ENCODE results near the gene ZNF273.
"Not testable (repeated sequence)": the region's sequence is repeated elsewhere in the genome, so short reads cannot be mapped to it uniquely, and the experiment has no call there.

ZNF273 gene

GRCh38 chr7:64888901-64889685 is 14.0 kb upstream of the ZNF273 start:
- DNase-seq (ENCODE audit: low read depth): no peak
- in situ Hi-C loops (cut with HindIII; ENCODE audit: low sequenced_read_pairs): loop anchor here (25.0 kb wide), 1 partner anchor 227 kb away; the partner anchor contains the start of gene ZNF107
- TF ChIP-seq CTCF (IDR thresholded peaks at IDR 0.05; ENCODE audit: low read depth, low read length, missing control alignments): no peak
- peak overlapping the region; percentile 30 for H3K4me3 ChIP-seq (ENCODE audit: low read depth, low read length)

GRCh38 chr7:64889686-64890162 is 13.3 kb upstream of the ZNF273 start:
- DNase-seq (ENCODE audit: low read depth): no peak
- no peak for TF ChIP-seq CTCF (IDR thresholded peaks at IDR 0.05; ENCODE audit: low read depth, low read length, missing control alignments)
- in situ Hi-C loops (cut with HindIII; ENCODE audit: low sequenced_read_pairs): loop anchor here (25.0 kb wide), 1 partner anchor 227 kb away; the partner anchor contains the start of gene ZNF107
- H3K4me3 ChIP-seq (ENCODE audit: low read depth, low read length): no peak overlapping the region

GRCh38 chr7:64890273-64890672 is 12.8 kb upstream of the ZNF273 start:
- DNase-seq (ENCODE audit: low read depth); H3K4me3 ChIP-seq (ENCODE audit: low read depth, low read length): not testable (repeated sequence)
- in situ Hi-C loops (cut with HindIII; ENCODE audit: low sequenced_read_pairs): loop anchor here (25.0 kb wide), 1 partner anchor 228 kb away; the partner anchor contains the start of gene ZNF107

- no peak for DNase-seq (ENCODE audit: low read depth)
- H3K4me3 ChIP-seq (ENCODE audit: low read depth, low read length): no peak overlapping the region
- in situ Hi-C loops (cut with HindIII; ENCODE audit: low sequenced_read_pairs): loop anchor here (25.0 kb wide), 1 partner anchor 229 kb away; the partner anchor contains the start of gene ZNF107
- no peak for TF ChIP-seq CTCF (IDR thresholded peaks at IDR 0.05; ENCODE audit: low read depth, low read length, missing control alignments)
Measured at GRCh38 chr7:64890761-64891362, 12.2 kb upstream of the ZNF273 start.

GRCh38 chr7:64891363-64892081 is 11.6 kb upstream of the ZNF273 start:
- not testable (repeated sequence) for H3K4me3 ChIP-seq (ENCODE audit: low read depth, low read length); DNase-seq (ENCODE audit: low read depth)
- in situ Hi-C loops (cut with HindIII; ENCODE audit: low sequenced_read_pairs): loop anchor here (25.0 kb wide), 1 partner anchor 229 kb away; the partner anchor contains the start of gene ZNF107

- in situ Hi-C loops (cut with HindIII; ENCODE audit: low sequenced_read_pairs): loop anchor here (25.0 kb wide), 1 partner anchor 230 kb away; the partner anchor contains the start of gene ZNF107
- no peak for DNase-seq (ENCODE audit: low read depth)
- no peak overlapping the region for H3K4me3 ChIP-seq (ENCODE audit: low read depth, low read length)
- TF ChIP-seq CTCF (IDR thresholded peaks at IDR 0.05; ENCODE audit: low read depth, low read length, missing control alignments): no peak
Measured at GRCh38 chr7:64892116-64892515, 11.0 kb upstream of the ZNF273 start.

GRCh38 chr7:64892666-64893309 is 10.3 kb upstream of the ZNF273 start:
- TF ChIP-seq CTCF (IDR thresholded peaks at IDR 0.05; ENCODE audit: low read depth, low read length, missing control alignments): no peak
- no peak overlapping the region for H3K4me3 ChIP-seq (ENCODE audit: low read depth, low read length)
- DNase-seq (ENCODE audit: low read depth): no peak
- in situ Hi-C loops (cut with HindIII; ENCODE audit: low sequenced_read_pairs): loop anchor here (25.0 kb wide), 1 partner anchor 230 kb away; the partner anchor contains the start of gene ZNF107
